Vagina (tissue), 2 donors: ENCODE measurements around the gene RTF2.

ENCODE experiments used
- CTCF ChIP-seq, 3 experiments: fragments of 450-650 bp in 2 of 3; fragments of 200-600 bp in 1 of 3; sonication (generic) in 1 of 3; IDR thresholded peaks; one replicate each; pipeline ENCODE4 v1.5.1; 2017 to 2019; ENCODE audit warnings: antibody characterized with exemption in 3 of 3, mild to moderate bottlenecking in 2 of 3, moderate library complexity in 2 of 3
- POLR2A ChIP-seq, 2 donors: fragments of 450-650 bp; IDR thresholded peaks; one replicate each; pipeline ENCODE4 v1.6.1; 2017; ENCODE audit warnings: antibody characterized with exemption in 2 of 2, mild to moderate bottlenecking in 2 of 2, moderate library complexity in 2 of 2
- POLR2AphosphoS5 ChIP-seq, 2 donors: sonication (generic); formaldehyde crosslinking; IDR thresholded peaks; one replicate each; pipeline ENCODE4 v1.9.0; 2017; ENCODE audit warnings: antibody characterized with exemption in 2 of 2, mild to moderate bottlenecking in 2 of 2, low read depth in 1 of 2; ENCODE audit not compliant: insufficient read depth in 1 of 2

GRCh38 chr20:56447227-56447626 is 21.2 kb upstream of the RTF2 start:
- no peak for TF ChIP-seq CTCF (IDR thresholded peaks at IDR 0.05)
- TF ChIP-seq POLR2A (IDR thresholded peaks at IDR 0.05) = no peak
- no peak for TF ChIP-seq POLR2AphosphoS5 (IDR thresholded peaks at IDR 0.05; ENCODE audit: insufficient read depth in 1 of 2, low read depth in 1 of 2)
